GM23338 (cell line): ENCODE data around the gene FRMD4A. TPM values are rescaled to one million over a fixed set of nuclear protein-coding genes. Genes with fewer than 3 reads are reported as not detected.

ENCODE experiments used
- ATAC-seq: fragments of 200-7000 bp; cut with Tn5 transposase; 3 replicates; pipeline ENCODE4 v1.9.1; 2020
- DNase-seq: peaks from one replicate; pipeline ENCODE4 v3.0.0-alpha.2; 2015; ENCODE audit warnings: low spot score
- H2AFZ ChIP-seq: fragments of 200-600 bp; sonication (generic); 2 replicates; pipeline ENCODE4 v1.8.0; 2016; ENCODE audit warnings: antibody characterized with exemption, mild to moderate bottlenecking, moderate library complexity
- H3F3A ChIP-seq: fragments of 200-600 bp; sonication (generic); replicated peaks from 2 replicates; pipeline ENCODE4 v1.8.0; 2017; ENCODE audit warnings: antibody characterized with exemption, mixed run types, low read depth
- H3K27ac ChIP-seq: fragments of 200-600 bp; sonication (generic); 2 replicates; pipeline ENCODE4 v1.6.1; 2016; ENCODE audit warnings: low read depth
- H3K27me3 ChIP-seq: fragments of 200-600 bp; sonication (generic); 2 replicates; pipeline ENCODE4 v1.8.0; 2016; ENCODE audit warnings: mild to moderate bottlenecking, mixed run types, moderate library complexity; ENCODE audit not compliant: insufficient read depth
- H3K36me3 ChIP-seq: fragments of 200-600 bp; sonication (generic); 2 replicates; pipeline ENCODE4 v1.8.0; 2016; ENCODE audit warnings: mild to moderate bottlenecking; ENCODE audit not compliant: insufficient read depth
- H3K4me1 ChIP-seq: fragments of 200-600 bp; sonication (generic); 2 replicates; pipeline ENCODE4 v1.8.0; 2016; ENCODE audit warnings: mild to moderate bottlenecking, moderate library complexity; ENCODE audit not compliant: insufficient read depth
- H3K4me2 ChIP-seq: fragments of 200-600 bp; sonication (generic); 2 replicates; pipeline ENCODE4 v1.7.1; 2017; ENCODE audit warnings: mixed run types
- H3K4me3 ChIP-seq: fragments of 200-600 bp; sonication (generic); 2 replicates; pipeline ENCODE4 v1.6.1; 2016; ENCODE audit warnings: mixed run types
- H3K79me2 ChIP-seq: fragments of 200-600 bp; sonication (generic); replicated peaks from 2 replicates; pipeline ENCODE4 v1.8.0; 2017; ENCODE audit warnings: mild to moderate bottlenecking; ENCODE audit not compliant: insufficient read depth
- H3K9me2 ChIP-seq: fragments of 200-600 bp; sonication (generic); 2 replicates; pipeline ENCODE4 v1.8.0; 2017; ENCODE audit not compliant: insufficient read depth
- H4K20me1 ChIP-seq: fragments of 200-600 bp; sonication (generic); replicated peaks from 2 replicates; pipeline ENCODE4 v1.8.0; 2017; ENCODE audit warnings: mild to moderate bottlenecking; ENCODE audit not compliant: insufficient read depth
- H3K27ac Mint-ChIP-seq: 2 replicates; pipeline ENCODE4 v1.8.0; 2020; ENCODE audit warnings: inconsistent platforms, mild to moderate bottlenecking, moderate library complexity, mixed read lengths
- H3K27me3 Mint-ChIP-seq: 3 replicates; pipeline ENCODE4 v1.8.0; 2022; ENCODE audit warnings: low read depth, mild to moderate bottlenecking, moderate library complexity, mixed read lengths, inconsistent platforms; ENCODE audit not compliant: insufficient read depth, poor library complexity
- H3K36me3 Mint-ChIP-seq: 3 replicates; pipeline ENCODE4 v1.8.0; 2021; ENCODE audit warnings: low read depth, mild to moderate bottlenecking, inconsistent platforms, moderate library complexity, mixed read lengths
- H3K4me1 Mint-ChIP-seq: 3 replicates; pipeline ENCODE4 v1.8.0; 2020; ENCODE audit warnings: mild to moderate bottlenecking, inconsistent platforms, mixed read lengths
- H3K4me3 Mint-ChIP-seq: 3 replicates; pipeline ENCODE4 v1.8.0; 2021; ENCODE audit warnings: moderate library complexity, mild to moderate bottlenecking, inconsistent platforms, mixed read lengths
- H3K9me3 Mint-ChIP-seq: 3 replicates; pipeline ENCODE4 v1.8.0; 2020; ENCODE audit warnings: moderate library complexity, mild to moderate bottlenecking, inconsistent platforms, mixed read lengths
- CREB1 ChIP-seq: fragments of 250-450 bp; sonication (Bioruptor Pico); IDR thresholded peaks from 2 replicates; pipeline ENCODE4 v1.5.0; 2020; ENCODE audit warnings: low read depth, mild to moderate bottlenecking, moderate library complexity
- CTCF ChIP-seq, 2 experiments: fragments of 200-600 bp in 1 of 2; sonication (generic) in 1 of 2; conservative IDR thresholded peaks; 2 replicates each; pipeline versions ENCODE4 v1.5.1 to v1.6.1; 2016 to 2017; ENCODE audit warnings: antibody characterized with exemption in 2 of 2, low read depth in 2 of 2, mild to moderate bottlenecking in 2 of 2, moderate library complexity in 1 of 2
- ETS1 ChIP-seq: IDR thresholded peaks from 2 replicates; pipeline ENCODE4 v1.6.1; 2016; ENCODE audit warnings: antibody characterized with exemption
- EZH2 ChIP-seq: fragments of 200-600 bp; sonication (generic); IDR thresholded peaks from one replicate; pipeline ENCODE4 v1.8.0; 2017; ENCODE audit warnings: antibody characterized with exemption, mild to moderate bottlenecking, low read depth; ENCODE audit not compliant: unreplicated experiment
- EZH2phosphoT487 ChIP-seq: fragments of 200-600 bp; sonication (generic); IDR thresholded peaks from one replicate; pipeline ENCODE4 v1.8.1; 2018; ENCODE audit warnings: antibody characterized with exemption; ENCODE audit not compliant: unreplicated experiment
- JUNB ChIP-seq: IDR thresholded peaks from one replicate; pipeline ENCODE4 v1.6.1; 2016; ENCODE audit warnings: antibody characterized with exemption; ENCODE audit not compliant: unreplicated experiment
- NANOG ChIP-seq: IDR thresholded peaks from 2 replicates; pipeline ENCODE4 v1.6.1; 2016; ENCODE audit warnings: antibody characterized with exemption, borderline replicate concordance
- POLR2AphosphoS5 ChIP-seq: IDR thresholded peaks from 2 replicates; pipeline ENCODE4 v1.6.1; 2016; ENCODE audit warnings: antibody characterized with exemption, low read depth
- REST ChIP-seq: IDR thresholded peaks from one replicate; pipeline ENCODE4 v1.6.1; 2018; ENCODE audit warnings: antibody characterized with exemption; ENCODE audit not compliant: unreplicated experiment
- STAT1 ChIP-seq: IDR thresholded peaks from one replicate; pipeline ENCODE4 v1.6.1; 2016; ENCODE audit warnings: antibody characterized with exemption; ENCODE audit not compliant: unreplicated experiment
- ZNF114 ChIP-seq: fragments of 250-450 bp; sonication (Bioruptor Pico); IDR thresholded peaks from 2 replicates; pipeline ENCODE4 v1.5.0; 2020; ENCODE audit warnings: mild to moderate bottlenecking, moderate library complexity
- ZNF331 ChIP-seq: fragments of 250-450 bp; sonication (Bioruptor Pico); IDR thresholded peaks from 2 replicates; pipeline ENCODE4 v1.5.0; 2020; ENCODE audit warnings: low read depth, mild to moderate bottlenecking, moderate library complexity
- ZNF462 ChIP-seq: fragments of 250-450 bp; sonication (Bioruptor Pico); IDR thresholded peaks from 2 replicates; pipeline ENCODE4 v1.5.0; 2020; ENCODE audit warnings: mild to moderate bottlenecking, moderate library complexity
- polyA plus RNA-seq: library from polyadenylated mRNA; unstranded; fragments of >200 nt; fragmentation: Nextera tagmentation; extraction: Ambion mirVana; gene quantifications from 2 replicates; pipeline ENCODE4 v1.2.1, GENCODE V29; 2016
- total RNA-seq: library from RNA; depleted of rRNA; stranded (reverse); fragments of >200 nt; shearing (Covaris generic); gene quantifications from 2 replicates; pipeline ENCODE4 v1.2.3, GENCODE V29; 2014

The FRMD4A gene
- total and polyA plus RNA-seq, 2 experiments from 2014 or later, result 14.0 to 20.1 TPM

- no peaks in the 10 kb centered on the region for H3K4me1 ChIP-seq
- H3K27ac Mint-ChIP-seq, result no peak overlapping the region
- peaks cover 4% of the 10 kb centered on the region; the same call in 1 of the 2 replicates for H3K9me2 ChIP-seq
- H3K36me3 ChIP-seq, result no peaks in the 10 kb centered on the region
- ATAC-seq (no peak), DNase-seq (no peak)
- peaks cover 3% of the 10 kb centered on the region; the same call in 1 of the 3 replicates for H3K9me3 Mint-ChIP-seq
- no peak overlapping the region for H3K4me3 ChIP-seq
- no peak overlapping the region for H2AFZ ChIP-seq
- H3K27ac ChIP-seq, result no peak overlapping the region
- no peaks in the 10 kb centered on the region for H3F3A ChIP-seq
- H3K4me2 ChIP-seq, result no peak overlapping the region
- TF ChIP-seq NANOG (no peak), ETS1 (no peak), ZNF114 (CRISPR knock-in tag) (no peak), ZNF331 (CRISPR knock-in tag) (no peak), CTCF (conservative IDR thresholded peaks at IDR 0.05; ENCODE audit: low read depth in 2 of 2) (no peak), STAT1 (no peak), REST (no peak), CREB1 (no peak), EZH2 (no peak), EZH2phosphoT487 (no peak), POLR2AphosphoS5 (no peak), ZNF462 (CRISPR knock-in tag) (no peak), JUNB (no peak)
- H4K20me1 ChIP-seq, result no peaks in the 10 kb centered on the region
- H3K79me2 ChIP-seq, result no peaks in the 10 kb centered on the region; the same call in 1 of the 2 replicates
- no peak overlapping the region for H3K4me3 Mint-ChIP-seq
- H3K36me3 Mint-ChIP-seq, result no peaks in the 10 kb centered on the region
- H3K4me1 Mint-ChIP-seq, result peaks cover 6% of the 10 kb centered on the region; the same call in 2 of the 3 replicates
- no peaks in the 10 kb centered on the region for H3K27me3 ChIP-seq
- H3K27me3 Mint-ChIP-seq, result peaks cover 7% of the 10 kb centered on the region
Observed at GRCh38 chr10:14150526-14150925, 180.2 kb downstream of the FRMD4A start.
